ENCODE results near the gene SEMA6B. TPM values are rescaled to one million over a fixed set of nuclear protein-coding genes. Genes with fewer than 3 reads are reported as not detected.
"Not testable (repeated sequence)": the region's sequence is repeated elsewhere in the genome, so short reads cannot be mapped to it uniquely, and the experiment has no call there.

The SEMA6B gene
- total RNA-seq, 2 experiments from 2014 or later: not detected

DNA sequence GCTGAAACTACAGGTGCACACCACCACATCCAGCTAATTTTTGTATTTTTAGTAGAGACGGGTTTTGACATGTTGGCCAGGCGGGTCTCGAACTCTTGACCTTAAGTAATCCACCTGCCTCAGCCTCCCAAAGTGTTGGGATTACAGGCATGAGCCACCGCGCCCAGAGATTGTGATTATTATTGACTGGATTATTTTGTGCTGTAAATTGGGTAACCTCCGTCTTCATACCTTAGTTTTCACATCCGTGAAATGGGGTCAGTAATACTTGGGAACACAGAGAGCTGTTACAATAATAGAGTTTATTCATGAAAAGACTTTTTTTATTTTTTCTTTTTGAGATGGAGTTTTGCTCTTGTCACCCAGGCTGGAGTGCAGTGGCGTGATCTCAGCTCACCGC is 35.7 kb upstream of the SEMA6B start:
- H3K27me3 Mint-ChIP-seq: peaks cover 42% of the 10 kb centered on the region
- not testable (repeated sequence) for H3K27ac Mint-ChIP-seq; H3K9me3 Mint-ChIP-seq (ENCODE audit: low read depth); H3K36me3 Mint-ChIP-seq; H3K4me1 Mint-ChIP-seq; DNase-seq; ATAC-seq; H3K4me3 Mint-ChIP-seq
- CTCF ChIA-PET: interaction anchor here (1.0 to 1.9 kb wide), 5 partner anchors 19 to 71 kb away, joined by 3 to 8 read pairs (median 3); no protein-coding TSS in a partner anchor

GRCh38 chr19:4594201-4594600 is 34.7 kb upstream of the SEMA6B start:
- H3K4me1 Mint-ChIP-seq: no peaks in the 10 kb centered on the region
- H3K4me3 Mint-ChIP-seq: no peak overlapping the region
- no peaks in the 10 kb centered on the region for H3K36me3 Mint-ChIP-seq
- H3K27ac Mint-ChIP-seq: no peak overlapping the region
- DNase-seq: no peak
- no peak for ATAC-seq
- H3K9me3 Mint-ChIP-seq (ENCODE audit: low read depth): no peaks in the 10 kb centered on the region
- CTCF ChIA-PET: interaction anchor here (1.3 kb wide), 1 partner anchor 42 kb away, joined by 3 read pairs; no protein-coding TSS in a partner anchor
- H3K27me3 Mint-ChIP-seq: peaks cover 40% of the 10 kb centered on the region

DNA sequence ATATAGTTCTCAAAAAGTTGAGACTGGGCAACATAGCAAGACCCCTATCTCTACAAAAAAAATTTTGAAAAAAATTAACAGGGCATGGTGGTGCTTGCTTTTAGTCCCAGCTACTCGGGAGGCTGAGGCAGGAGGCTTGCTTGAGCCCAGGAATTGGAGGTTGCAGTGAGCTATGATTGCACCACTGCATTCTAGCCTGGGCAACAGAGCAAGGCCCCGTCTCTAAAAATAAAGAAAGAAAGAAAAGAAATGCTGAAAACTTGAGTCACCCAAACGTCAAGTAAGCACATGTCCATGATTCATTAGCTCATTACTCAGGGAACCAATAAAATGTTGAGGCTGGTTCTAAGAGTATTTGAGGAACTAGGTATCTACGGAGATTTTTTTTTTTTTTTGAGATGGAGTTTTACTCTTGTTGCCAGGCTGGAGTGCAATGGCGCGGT is 33.9 kb upstream of the SEMA6B start:
- no peaks in the 10 kb centered on the region for H3K36me3 Mint-ChIP-seq

GRCh38 chr19:4592445-4592844 is 33.0 kb upstream of the SEMA6B start:
- Mint-ChIP-seq H3K27me3 (peaks cover 35% of the 10 kb centered on the region), H3K27ac (no peak overlapping the region), H3K4me3 (no peak overlapping the region), H3K36me3 (no peaks in the 10 kb centered on the region), H3K4me1 (no peaks in the 10 kb centered on the region), H3K9me3 (ENCODE audit: low read depth) (no peaks in the 10 kb centered on the region)
- ATAC-seq (no peak), DNase-seq (no peak)
- CTCF ChIA-PET: interaction anchor here (1.0 to 2.0 kb wide), 4 partner anchors 12 to 44 kb away, joined by 3 to 11 read pairs (median 6); no protein-coding TSS in a partner anchor

More for the DNA sequence above, 33.9 kb upstream of the SEMA6B start:
- Mint-ChIP-seq H3K9me3 (ENCODE audit: low read depth) (no peaks in the 10 kb centered on the region), H3K27me3 (peaks cover 36% of the 10 kb centered on the region), H3K4me1 (no peaks in the 10 kb centered on the region), H3K4me3 (no peak overlapping the region), H3K27ac (no peak overlapping the region)
- no peak for ATAC-seq
- CTCF ChIA-PET: interaction anchor here (1.6 to 2.0 kb wide), 3 partner anchors 13 to 43 kb away, joined by 5 to 11 read pairs (median 6); no protein-coding TSS in a partner anchor
- DNase-seq: no peak

GRCh38 chr19:4591320-4591719 is 31.8 kb upstream of the SEMA6B start:
- Mint-ChIP-seq H3K9me3 (ENCODE audit: low read depth) (no peaks in the 10 kb centered on the region), H3K27me3 (peaks cover 30% of the 10 kb centered on the region), H3K27ac (no peak overlapping the region), H3K36me3 (no peaks in the 10 kb centered on the region), H3K4me3 (no peak overlapping the region), H3K4me1 (no peaks in the 10 kb centered on the region)
- CTCF ChIA-PET: interaction anchor here (2.0 kb wide), 1 partner anchor 45 kb away, joined by 11 read pairs; no protein-coding TSS in a partner anchor
- no peak for ATAC-seq
- no peak for DNase-seq

GRCh38 chr19:4590559-4590958 is 31.1 kb upstream of the SEMA6B start:
- CTCF ChIA-PET: no interaction called here
- no peak overlapping the region for H3K27ac Mint-ChIP-seq
- no peaks in the 10 kb centered on the region for H3K4me1 Mint-ChIP-seq
- H3K4me3 Mint-ChIP-seq: no peak overlapping the region
- no peaks in the 10 kb centered on the region for H3K36me3 Mint-ChIP-seq
- DNase-seq (no peak), ATAC-seq (no peak)
- peaks cover 37% of the 10 kb centered on the region for H3K27me3 Mint-ChIP-seq
- no peaks in the 10 kb centered on the region for H3K9me3 Mint-ChIP-seq (ENCODE audit: low read depth)

- no peak overlapping the region for H3K4me3 Mint-ChIP-seq
- no peaks in the 10 kb centered on the region for H3K36me3 Mint-ChIP-seq
- CTCF ChIA-PET: interaction anchor here (0.8 to 1.0 kb wide), 2 partner anchors 46 to 48 kb away, joined by 6 read pairs; no protein-coding TSS in a partner anchor
- H3K4me1 Mint-ChIP-seq: no peaks in the 10 kb centered on the region
- peak; percentile 44 for DNase-seq
- no peak overlapping the region for H3K27ac Mint-ChIP-seq
- no peaks in the 10 kb centered on the region for H3K9me3 Mint-ChIP-seq (ENCODE audit: low read depth)
- peaks cover 40% of the 10 kb centered on the region for H3K27me3 Mint-ChIP-seq
- ATAC-seq: peak; percentile 49
These were observed 30.3 kb upstream of the SEMA6B start for GRCh38 chr19:4589579-4590410.

GRCh38 chr19:4588291-4588761 is 28.8 kb upstream of the SEMA6B start:
- H3K4me1 Mint-ChIP-seq: no peaks in the 10 kb centered on the region
- H3K36me3 Mint-ChIP-seq: no peaks in the 10 kb centered on the region
- DNase-seq: no peak
- peaks cover 40% of the 10 kb centered on the region for H3K27me3 Mint-ChIP-seq
- no peak overlapping the region for H3K27ac Mint-ChIP-seq
- no peaks in the 10 kb centered on the region for H3K9me3 Mint-ChIP-seq (ENCODE audit: low read depth)
- ATAC-seq: no peak
- no peak overlapping the region for H3K4me3 Mint-ChIP-seq
- CTCF ChIA-PET: interaction anchor here (1.1 kb wide), 1 partner anchor 44 kb away, joined by 3 read pairs; no protein-coding TSS in a partner anchor

DNA sequence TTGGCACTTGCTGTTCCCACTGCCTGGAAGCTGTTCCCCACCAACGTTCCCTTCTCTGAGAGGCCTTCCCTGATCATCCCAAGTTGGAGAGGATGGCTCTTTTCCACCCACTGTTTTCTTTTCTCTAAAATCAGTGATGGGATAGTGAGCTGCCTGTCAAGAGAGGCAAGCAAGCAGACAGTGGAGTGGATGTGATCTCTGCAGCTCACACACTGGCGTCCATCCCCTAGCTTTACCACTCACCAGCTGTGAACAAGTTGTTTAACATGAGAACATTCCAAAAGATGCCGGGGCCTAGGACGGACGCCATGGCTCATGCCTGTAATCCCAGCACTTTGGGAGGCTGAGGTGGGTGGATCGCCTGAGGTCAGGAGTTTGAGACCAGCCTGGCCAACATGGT is 28.0 kb upstream of the SEMA6B start:
- no peak overlapping the region for H3K27ac Mint-ChIP-seq
- CTCF ChIA-PET: interaction anchor here (1.1 to 2.6 kb wide), 2 partner anchors 20 to 45 kb away, joined by 3 to 8 read pairs; no protein-coding TSS in a partner anchor
- no peaks in the 10 kb centered on the region for H3K4me1 Mint-ChIP-seq
- H3K4me3 Mint-ChIP-seq: no peak overlapping the region
- no peaks in the 10 kb centered on the region for H3K9me3 Mint-ChIP-seq (ENCODE audit: low read depth)
- H3K36me3 Mint-ChIP-seq: no peaks in the 10 kb centered on the region
- DNase-seq (no peak), ATAC-seq (no peak)
- H3K27me3 Mint-ChIP-seq: peaks cover 44% of the 10 kb centered on the region

- peaks cover 5% of the 10 kb centered on the region for H3K4me1 Mint-ChIP-seq
- DNase-seq: no peak
- H3K27me3 Mint-ChIP-seq: peaks cover 50% of the 10 kb centered on the region
- CTCF ChIA-PET: interaction anchor here (2.6 kb wide), 1 partner anchor 19 kb away, joined by 8 read pairs; no protein-coding TSS in a partner anchor
- no peaks in the 10 kb centered on the region for H3K36me3 Mint-ChIP-seq
- H3K4me3 Mint-ChIP-seq: no peak overlapping the region
- ATAC-seq: no peak
- no peak overlapping the region for H3K27ac Mint-ChIP-seq
- H3K9me3 Mint-ChIP-seq (ENCODE audit: low read depth): no peaks in the 10 kb centered on the region
These were observed 27.2 kb upstream of the SEMA6B start for GRCh38 chr19:4586691-4587090.

- no peaks in the 10 kb centered on the region for H3K9me3 Mint-ChIP-seq (ENCODE audit: low read depth)
- DNase-seq: no peak
- H3K27me3 Mint-ChIP-seq: peaks cover 46% of the 10 kb centered on the region
- CTCF ChIA-PET: interaction anchor here (2.2 to 2.6 kb wide), 2 partner anchors 10 to 18 kb away, joined by 7 to 8 read pairs; no protein-coding TSS in a partner anchor
- H3K4me1 Mint-ChIP-seq: peaks cover 5% of the 10 kb centered on the region
- no peaks in the 10 kb centered on the region for H3K36me3 Mint-ChIP-seq
- ATAC-seq: no peak
- H3K27ac Mint-ChIP-seq: no peak overlapping the region
- no peak overlapping the region for H3K4me3 Mint-ChIP-seq
These were observed 26.8 kb upstream of the SEMA6B start for GRCh38 chr19:4586245-4586644.

- no peaks in the 10 kb centered on the region for H3K9me3 Mint-ChIP-seq (ENCODE audit: low read depth)
- DNase-seq: no peak
- no peak overlapping the region for H3K4me3 Mint-ChIP-seq
- peaks cover 5% of the 10 kb centered on the region for H3K4me1 Mint-ChIP-seq
- H3K27ac Mint-ChIP-seq: no peak overlapping the region
- H3K36me3 Mint-ChIP-seq: no peaks in the 10 kb centered on the region
- no peak for ATAC-seq
- H3K27me3 Mint-ChIP-seq: peaks cover 43% of the 10 kb centered on the region
- CTCF ChIA-PET: interaction anchor here (1.2 to 2.6 kb wide), 3 partner anchors 9 to 60 kb away, joined by 3 to 8 read pairs (median 7); no protein-coding TSS in a partner anchor
These were observed 26.1 kb upstream of the SEMA6B start for GRCh38 chr19:4585556-4585955.

DNA sequence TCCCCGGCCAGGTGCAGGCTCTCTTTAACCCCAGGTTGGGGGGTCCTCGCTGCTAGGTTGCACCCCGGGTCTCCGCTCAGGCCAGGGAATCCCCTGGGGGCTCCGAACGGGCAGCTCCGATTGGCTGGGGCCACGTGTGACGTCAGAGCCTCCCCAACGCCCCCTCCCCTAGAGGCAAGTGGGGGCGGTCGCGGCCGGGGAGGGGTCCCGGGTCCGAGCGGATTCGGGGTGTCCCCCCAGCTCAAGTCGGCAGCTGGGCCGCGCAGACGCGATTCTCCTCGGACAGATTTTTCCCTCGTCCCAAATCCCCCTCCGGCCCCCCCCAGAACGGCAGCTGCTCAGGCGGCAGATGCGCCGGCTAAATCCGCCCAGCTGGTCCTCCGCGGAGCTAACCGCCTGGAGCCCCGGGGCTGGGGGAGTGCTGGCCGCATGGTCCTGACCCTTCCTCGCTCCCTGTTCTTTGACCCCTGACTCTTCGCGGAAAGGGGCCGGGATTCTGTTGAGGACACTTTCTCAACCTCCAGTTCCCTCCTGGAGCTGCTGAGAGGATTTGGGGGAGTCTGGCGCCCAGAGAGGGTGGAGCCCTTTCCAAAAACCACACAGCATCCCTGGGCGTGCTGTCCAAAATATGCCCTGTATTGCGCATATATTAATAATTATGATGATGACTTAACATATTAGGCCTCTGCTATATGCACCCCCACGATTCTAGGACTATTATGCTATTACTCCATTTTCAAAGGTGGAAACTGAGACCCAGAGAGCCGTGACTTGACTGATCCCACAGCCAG is 25.4 kb upstream of the SEMA6B start:
- H3K27ac Mint-ChIP-seq: no peak overlapping the region
- no peaks in the 10 kb centered on the region for H3K9me3 Mint-ChIP-seq (ENCODE audit: low read depth)
- H3K36me3 Mint-ChIP-seq: no peaks in the 10 kb centered on the region
- H3K27me3 Mint-ChIP-seq: peaks cover 47% of the 10 kb centered on the region
- DNase-seq (no peak), ATAC-seq (no peak)
- H3K4me1 Mint-ChIP-seq: peaks cover 5% of the 10 kb centered on the region
- CTCF ChIA-PET: interaction anchor here (1.1 to 2.2 kb wide), 4 partner anchors 8 to 60 kb away, joined by 3 to 7 read pairs (median 4); no protein-coding TSS in a partner anchor
- no peak overlapping the region for H3K4me3 Mint-ChIP-seq
